ENCODE results near the gene MTRR.

The MTRR gene

GRCh38 chr5:7827610-7828009 lies 41.3 kb upstream of the MTRR start:
- TF ChIP-seq FOXA1 (IDR thresholded peaks at IDR 0.05): no peak
- TF ChIP-seq, protein P1, sequence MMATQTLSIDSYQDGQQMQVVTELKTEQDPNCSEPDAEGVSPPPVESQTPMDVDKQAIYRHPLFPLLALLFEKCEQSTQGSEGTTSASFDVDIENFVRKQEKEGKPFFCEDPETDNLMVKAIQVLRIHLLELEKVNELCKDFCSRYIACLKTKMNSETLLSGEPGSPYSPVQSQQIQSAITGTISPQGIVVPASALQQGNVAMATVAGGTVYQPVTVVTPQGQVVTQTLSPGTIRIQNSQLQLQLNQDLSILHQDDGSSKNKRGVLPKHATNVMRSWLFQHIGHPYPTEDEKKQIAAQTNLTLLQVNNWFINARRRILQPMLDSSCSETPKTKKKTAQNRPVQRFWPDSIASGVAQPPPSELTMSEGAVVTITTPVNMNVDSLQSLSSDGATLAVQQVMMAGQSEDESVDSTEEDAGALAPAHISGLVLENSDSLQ (IDR thresholded peaks at IDR 0.05): no peak
- TF ChIP-seq SUZ12 (IDR thresholded peaks at IDR 0.05): no peak
- no peak for TF ChIP-seq ZNF384 (IDR thresholded peaks at IDR 0.05)
- no peak for TF ChIP-seq SP1 (IDR thresholded peaks at IDR 0.05)
- TF ChIP-seq FOXM1 (IDR thresholded peaks at IDR 0.05; ENCODE audit: borderline replicate concordance): no peak
- no peak for TF ChIP-seq ELF4 (IDR thresholded peaks at IDR 0.05)
- no peak for TF ChIP-seq L3MBTL2 (conservative IDR thresholded peaks at IDR 0.05)
- no peak for TF ChIP-seq FOXK2 (IDR thresholded peaks at IDR 0.05)
- no peak for TF ChIP-seq TARDBP (IDR thresholded peaks at IDR 0.05)
- TF ChIP-seq NFRKB (IDR thresholded peaks at IDR 0.05): no peak
- no peak for TF ChIP-seq ARNT (IDR thresholded peaks at IDR 0.05)
- TF ChIP-seq LEF1 (IDR thresholded peaks at IDR 0.05; ENCODE audit: borderline replicate concordance): no peak
- TF ChIP-seq CTBP1 (IDR thresholded peaks at IDR 0.05; ENCODE audit: borderline replicate concordance): no peak
- TF ChIP-seq HDGF (IDR thresholded peaks at IDR 0.05; ENCODE audit: borderline replicate concordance): no peak
- no peak for TF ChIP-seq BHLHE40 (IDR thresholded peaks at IDR 0.05; ENCODE audit: borderline replicate concordance)
- ChIA-PET POLR2A (no interaction called here), CTCF (interaction anchor here (1.2 kb wide), 1 partner anchor 11 kb away, joined by 5 read pairs; no protein-coding TSS in a partner anchor)
- DNase-seq (ENCODE audit: extremely low spot score): no peak

- DNase-seq (ENCODE audit: extremely low spot score): no peak
- POLR2A ChIA-PET: no interaction called here
- CTCF ChIA-PET: interaction anchor here (1.2 kb wide), 1 partner anchor 11 kb away, joined by 5 read pairs; no protein-coding TSS in a partner anchor
- TF ChIP-seq FOXM1 (IDR thresholded peaks at IDR 0.05; ENCODE audit: borderline replicate concordance): no peak
- no peak for TF ChIP-seq FOXK2 (IDR thresholded peaks at IDR 0.05)
- no peak for TF ChIP-seq BHLHE40 (IDR thresholded peaks at IDR 0.05; ENCODE audit: borderline replicate concordance)
- no peak for TF ChIP-seq L3MBTL2 (conservative IDR thresholded peaks at IDR 0.05)
- TF ChIP-seq CTBP1 (IDR thresholded peaks at IDR 0.05; ENCODE audit: borderline replicate concordance): no peak
- no peak for TF ChIP-seq NFRKB (IDR thresholded peaks at IDR 0.05)
- no peak for TF ChIP-seq ARNT (IDR thresholded peaks at IDR 0.05)
- TF ChIP-seq FOXA1 (IDR thresholded peaks at IDR 0.05): no peak
- TF ChIP-seq SUZ12 (IDR thresholded peaks at IDR 0.05): no peak
- no peak for TF ChIP-seq TARDBP (IDR thresholded peaks at IDR 0.05)
- no peak for TF ChIP-seq ZNF384 (IDR thresholded peaks at IDR 0.05)
- TF ChIP-seq, protein P1 (IDR thresholded peaks at IDR 0.05): no peak
- TF ChIP-seq SP1 (IDR thresholded peaks at IDR 0.05): no peak
- TF ChIP-seq ELF4 (IDR thresholded peaks at IDR 0.05): no peak
- TF ChIP-seq HDGF (IDR thresholded peaks at IDR 0.05; ENCODE audit: borderline replicate concordance): no peak
- TF ChIP-seq LEF1 (IDR thresholded peaks at IDR 0.05; ENCODE audit: borderline replicate concordance): no peak
These were observed 40.7 kb upstream of the MTRR start for GRCh38 chr5:7828269-7828668.

GRCh38 chr5:7834982-7835381 lies 34.0 kb upstream of the MTRR start:
- ChIA-PET CTCF (no interaction called here), POLR2A (no interaction called here)
- TF ChIP-seq BHLHE40 (IDR thresholded peaks at IDR 0.05; ENCODE audit: borderline replicate concordance) (no peak), FOXK2 (IDR thresholded peaks at IDR 0.05) (no peak), SUZ12 (IDR thresholded peaks at IDR 0.05) (no peak), SP1 (IDR thresholded peaks at IDR 0.05) (no peak), TARDBP (IDR thresholded peaks at IDR 0.05) (no peak), ELF4 (IDR thresholded peaks at IDR 0.05) (no peak), L3MBTL2 (conservative IDR thresholded peaks at IDR 0.05) (no peak), CTBP1 (IDR thresholded peaks at IDR 0.05; ENCODE audit: borderline replicate concordance) (no peak), LEF1 (IDR thresholded peaks at IDR 0.05; ENCODE audit: borderline replicate concordance) (no peak), FOXA1 (IDR thresholded peaks at IDR 0.05) (no peak), ARNT (IDR thresholded peaks at IDR 0.05) (no peak), NFRKB (IDR thresholded peaks at IDR 0.05) (no peak), HDGF (IDR thresholded peaks at IDR 0.05; ENCODE audit: borderline replicate concordance) (no peak), ZNF384 (IDR thresholded peaks at IDR 0.05) (no peak), FOXM1 (IDR thresholded peaks at IDR 0.05; ENCODE audit: borderline replicate concordance) (no peak)
- TF ChIP-seq, protein P1 (IDR thresholded peaks at IDR 0.05): no peak
- no peak for DNase-seq (ENCODE audit: extremely low spot score)

DNA sequence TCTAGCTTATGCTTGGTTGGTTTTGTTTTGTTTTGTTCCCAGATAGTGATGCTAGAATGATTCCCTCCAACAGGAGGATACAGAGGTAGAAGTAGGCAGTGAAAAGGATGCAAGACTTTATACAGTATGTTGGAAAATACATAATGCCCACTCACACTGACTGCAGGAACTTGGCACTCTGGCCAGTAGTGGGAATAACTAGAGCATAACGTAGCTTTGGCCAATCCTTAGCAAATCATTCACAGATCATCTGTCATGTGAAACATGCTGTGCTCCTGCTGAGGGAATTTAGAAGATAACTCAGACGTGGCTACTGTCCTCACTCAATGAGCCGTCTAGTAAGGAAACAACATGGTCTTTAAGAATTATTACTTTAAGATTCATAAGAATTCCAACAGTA lies 31.5 kb upstream of the MTRR start:
- no peak for DNase-seq (ENCODE audit: extremely low spot score)
- ChIA-PET POLR2A (no interaction called here), CTCF (no interaction called here)
- TF ChIP-seq SUZ12 (IDR thresholded peaks at IDR 0.05) (no peak), HDGF (IDR thresholded peaks at IDR 0.05; ENCODE audit: borderline replicate concordance) (no peak)

- TF ChIP-seq CTBP1 (IDR thresholded peaks at IDR 0.05; ENCODE audit: borderline replicate concordance) (no peak), FOXM1 (IDR thresholded peaks at IDR 0.05; ENCODE audit: borderline replicate concordance) (no peak), SP1 (IDR thresholded peaks at IDR 0.05) (no peak), HDGF (IDR thresholded peaks at IDR 0.05; ENCODE audit: borderline replicate concordance) (no peak)
- DNase-seq (ENCODE audit: extremely low spot score): no peak
- POLR2A ChIA-PET: no interaction called here
- CTCF ChIA-PET: no interaction called here
These were observed 26.4 kb upstream of the MTRR start for GRCh38 chr5:7842531-7842930.

- ChIA-PET CTCF (interaction anchor here (2.7 kb wide), 1 partner anchor 29 kb away, joined by 9 read pairs; no protein-coding TSS in a partner anchor), POLR2A (interaction anchor here (1.4 kb wide), 1 partner anchor 24 kb away, joined by 3 read pairs; the partner anchor contains the start of genes FASTKD3 and MTRR)
- no peak for DNase-seq (ENCODE audit: extremely low spot score)
- TF ChIP-seq NFRKB (IDR thresholded peaks at IDR 0.05): no peak
- no peak for TF ChIP-seq ZNF384 (IDR thresholded peaks at IDR 0.05)
- no peak for TF ChIP-seq ELF4 (IDR thresholded peaks at IDR 0.05)
- no peak for TF ChIP-seq ARNT (IDR thresholded peaks at IDR 0.05)
- no peak for TF ChIP-seq HDGF (IDR thresholded peaks at IDR 0.05; ENCODE audit: borderline replicate concordance)
- no peak for TF ChIP-seq SUZ12 (IDR thresholded peaks at IDR 0.05)
- no peak for TF ChIP-seq FOXA1 (IDR thresholded peaks at IDR 0.05)
- TF ChIP-seq CTBP1 (IDR thresholded peaks at IDR 0.05; ENCODE audit: borderline replicate concordance): no peak
These were observed 24.0 kb upstream of the MTRR start for GRCh38 chr5:7844901-7845300.

All from HEK293T (cell line).